MM.1S (cell line): ENCODE measurements around the gene ATP8B2.
"Not testable (repeated sequence)": the region's sequence is repeated elsewhere in the genome, so short reads cannot be mapped to it uniquely, and the experiment has no call there.

ENCODE experiments used
- CTCF ChIP-seq: fragments of 300-600 bp; sonication (generic); IDR thresholded peaks from 2 replicates; pipeline ENCODE4 v1.5.1; 2016; ENCODE audit warnings: antibody characterized with exemption, low read length, mixed read lengths
- EZH2 ChIP-seq: fragments of 300-600 bp; sonication (generic); optimal IDR thresholded peaks from 2 replicates; pipeline ENCODE3; 2017; ENCODE audit warnings: low read depth, mild to moderate bottlenecking, antibody characterized with exemption, low read length, mixed read lengths

GRCh38 chr1:154373777-154374357, 48.5 kb downstream of the ATP8B2 start:
- TF ChIP-seq EZH2, CTCF: not testable (repeated sequence)
